Islet precursor cell (in vitro differentiated cells): ENCODE data around the gene SPAG6.
"Not testable (repeated sequence)": the region's sequence is repeated elsewhere in the genome, so short reads cannot be mapped to it uniquely, and the experiment has no call there.

Source experiments
- DNase-seq: peaks from one replicate; pipeline ENCODE4 v3.0.0-alpha.2; 2018

The SPAG6 gene

DNA sequence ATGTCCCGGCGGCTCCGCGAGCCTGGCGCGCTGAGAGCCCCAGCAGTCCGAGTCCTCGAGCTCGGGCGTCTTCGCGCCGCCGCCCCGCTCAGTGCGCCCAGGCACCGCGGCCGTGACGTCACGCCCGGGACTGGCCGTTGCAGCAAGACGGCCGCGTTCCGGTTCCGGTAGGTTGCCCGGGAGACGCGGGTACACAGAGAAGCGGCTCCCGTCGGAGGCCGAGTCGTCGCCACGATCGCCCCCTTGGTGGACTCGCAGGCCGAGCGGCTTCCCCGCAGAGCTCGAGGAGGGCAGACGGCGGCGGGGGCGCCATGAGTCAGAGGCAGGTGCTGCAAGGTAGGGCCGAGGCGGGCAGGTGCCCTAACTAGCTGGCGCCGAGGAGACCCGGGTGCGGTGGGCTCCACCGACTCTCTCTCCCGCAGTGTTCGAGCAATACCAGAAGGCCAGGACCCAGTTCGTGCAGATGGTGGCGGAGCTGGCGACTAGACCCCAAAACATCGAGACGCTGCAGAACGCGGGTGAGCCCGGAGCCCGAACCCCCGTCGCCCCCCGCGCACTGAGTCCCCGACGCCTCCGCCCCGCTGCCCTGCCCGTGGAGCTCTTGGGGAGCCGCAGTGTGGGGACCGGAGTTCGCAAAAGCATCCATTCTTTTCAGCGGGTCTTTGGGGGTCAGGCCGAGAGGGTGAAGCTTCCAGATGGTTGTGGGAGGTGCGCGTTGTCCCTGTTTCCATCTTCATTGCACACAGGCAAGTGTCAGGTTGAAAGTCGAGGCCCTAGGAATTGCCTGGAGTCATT, at the start of gene SPAG6:
TSS of gene SPAG6 (plus strand) at position 196 of the 795 bp plus-strand sequence. CDS start at position 312, 116 bp downstream.
- peak; percentile 83 for DNase-seq

DNA sequence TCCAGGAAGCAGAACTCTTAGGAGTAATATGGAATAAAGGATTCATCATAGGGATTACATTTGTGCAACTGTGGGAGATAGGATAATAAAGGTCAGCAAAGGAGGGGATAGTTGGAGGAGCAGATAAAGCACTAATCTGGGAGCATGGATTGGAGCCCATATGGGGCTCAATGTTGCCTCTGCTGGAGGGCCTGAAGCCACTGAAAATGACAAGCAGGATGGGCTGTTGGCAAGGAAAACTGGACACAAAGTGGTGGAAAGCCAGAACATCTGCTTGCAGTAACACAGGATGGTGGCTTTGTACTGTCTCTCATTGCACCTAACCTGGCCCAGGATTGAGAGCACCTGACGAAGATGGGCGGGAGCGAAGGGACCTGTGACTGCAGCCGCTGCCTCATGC, 44.1 kb upstream of the SPAG6 start:
- DNase-seq = no peak

DNA sequence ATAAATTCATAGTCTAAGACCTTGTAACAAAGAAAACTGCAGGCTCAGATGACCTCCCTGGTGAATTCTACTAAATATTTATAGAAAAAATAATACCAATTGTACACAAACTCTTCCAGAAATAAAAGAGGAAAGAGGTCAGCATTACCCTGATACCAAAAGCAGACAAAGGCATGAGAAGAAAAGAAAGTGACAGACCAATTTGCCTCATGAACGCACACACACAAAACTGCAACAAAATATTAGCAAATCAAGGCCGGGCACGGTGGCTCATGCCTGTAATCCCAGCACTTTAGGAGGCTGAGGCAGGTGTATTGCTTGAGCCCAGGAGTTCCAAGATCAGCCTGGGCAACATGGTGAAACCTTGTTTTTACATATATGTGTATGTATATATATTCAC, 41.8 kb upstream of the SPAG6 start:
- DNase-seq = no peak

DNA sequence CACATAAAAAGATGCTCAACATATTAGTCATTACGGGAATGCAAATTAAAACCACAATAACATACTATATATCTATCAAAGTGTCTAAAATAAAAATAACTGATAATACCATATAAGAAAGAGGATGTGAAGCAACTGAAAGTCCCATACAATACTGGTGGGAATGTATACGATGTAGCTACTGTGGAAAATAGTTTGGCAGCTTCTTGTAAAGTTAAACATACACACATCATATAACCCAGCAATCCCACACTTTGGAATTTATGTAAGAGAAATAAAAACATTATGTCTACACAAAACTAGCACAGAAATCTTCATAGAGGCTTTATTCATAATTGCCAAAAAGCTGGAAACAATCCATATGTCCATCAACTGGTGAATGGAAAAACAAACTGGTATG, 39.6 kb upstream of the SPAG6 start:
- DNase-seq = no peak

DNA sequence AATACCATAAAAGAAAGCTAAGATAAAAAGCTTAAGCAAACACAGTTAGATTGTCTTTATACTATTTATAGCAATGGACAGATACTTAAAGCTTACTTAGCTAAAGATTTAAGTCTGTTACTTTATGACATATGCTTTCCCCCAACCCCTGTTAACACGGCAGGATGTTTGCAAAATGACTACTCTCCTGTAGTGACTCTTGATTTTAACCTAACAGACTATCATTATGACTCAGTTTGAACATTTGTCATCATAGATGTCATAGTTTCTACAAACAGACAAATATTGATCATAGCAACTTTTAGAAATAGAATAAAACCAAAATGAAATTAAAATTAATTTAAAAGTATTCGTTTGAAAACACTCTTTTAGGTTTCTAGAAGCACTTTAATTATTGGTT, 36.9 kb upstream of the SPAG6 start:
- no peak for DNase-seq

DNA sequence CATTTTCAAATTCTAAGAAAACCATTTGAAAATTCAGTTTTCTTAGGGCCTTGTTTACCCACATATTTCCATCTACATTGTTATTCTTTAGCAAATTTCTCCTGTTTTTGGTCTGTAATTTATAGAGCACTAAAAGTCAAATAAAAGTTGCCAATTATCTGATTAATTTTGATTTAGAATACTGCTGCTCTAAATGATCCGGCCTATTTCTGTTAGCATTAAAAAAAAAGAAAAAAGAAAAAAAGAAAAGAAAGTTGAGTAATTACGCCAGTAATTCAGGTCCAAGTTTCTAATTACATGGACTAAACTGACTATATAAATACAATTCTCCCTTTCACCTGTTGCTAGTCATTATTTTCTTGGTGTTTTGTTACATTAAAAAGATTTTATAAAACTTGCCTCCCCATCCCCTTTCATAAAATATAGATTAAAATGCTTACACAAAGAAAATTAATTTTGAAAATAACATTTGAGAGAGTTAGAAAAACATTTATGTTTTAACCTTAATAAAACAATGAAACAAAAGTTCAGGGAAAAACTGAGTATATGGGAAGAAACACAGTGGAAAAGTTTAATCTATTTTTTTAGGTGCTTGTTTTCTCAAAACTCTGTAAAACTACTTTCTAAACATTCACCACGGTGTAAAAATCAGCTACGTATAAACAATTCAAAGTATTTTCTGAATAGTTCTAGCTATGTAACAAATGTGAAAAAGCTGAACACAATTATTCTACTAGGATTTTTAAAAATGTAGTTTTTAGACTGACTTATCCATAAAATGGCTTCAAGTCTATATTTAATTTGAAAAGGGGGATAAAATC, 35.9 kb upstream of the SPAG6 start:
- DNase-seq = no peak

DNA sequence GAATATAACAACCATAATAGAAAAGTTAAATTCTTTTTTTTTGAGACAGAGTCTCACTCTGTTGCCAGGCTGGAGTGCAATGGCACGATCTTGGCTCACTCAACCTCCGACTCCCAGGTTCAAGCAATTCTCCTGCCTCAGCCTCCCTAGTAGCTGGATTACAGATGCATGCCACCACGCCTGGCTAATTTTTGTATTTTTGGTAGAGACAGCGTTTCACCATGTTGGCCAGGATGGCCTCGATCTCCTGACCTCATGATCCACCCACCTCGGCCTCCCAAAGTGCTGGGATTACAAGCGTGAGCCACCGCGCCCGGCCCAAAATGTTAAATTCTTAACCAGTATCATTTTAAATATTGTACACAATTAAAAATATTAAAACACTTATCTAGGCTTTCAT, 35.3 kb upstream of the SPAG6 start:
- DNase-seq = not testable (repeated sequence)

DNA sequence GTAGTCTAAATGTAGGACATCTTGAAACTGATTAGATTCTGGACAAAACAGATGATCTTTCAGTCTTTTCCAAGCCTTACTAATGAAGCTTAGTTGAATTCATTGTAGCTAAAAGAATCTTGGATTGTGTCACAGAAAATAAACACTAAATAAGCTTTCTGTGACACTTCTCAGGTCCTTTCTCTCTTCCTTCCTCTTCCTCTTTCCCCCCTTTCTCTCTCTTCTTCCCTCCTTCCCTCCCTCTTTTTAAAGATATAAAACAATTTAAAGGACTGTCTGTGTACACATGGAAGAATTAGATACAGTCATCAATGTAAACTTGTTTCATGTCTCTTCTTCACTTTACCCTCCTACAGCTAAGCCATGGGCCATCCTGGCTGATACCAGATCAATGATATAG, 34.4 kb upstream of the SPAG6 start:
- no peak for DNase-seq

DNA sequence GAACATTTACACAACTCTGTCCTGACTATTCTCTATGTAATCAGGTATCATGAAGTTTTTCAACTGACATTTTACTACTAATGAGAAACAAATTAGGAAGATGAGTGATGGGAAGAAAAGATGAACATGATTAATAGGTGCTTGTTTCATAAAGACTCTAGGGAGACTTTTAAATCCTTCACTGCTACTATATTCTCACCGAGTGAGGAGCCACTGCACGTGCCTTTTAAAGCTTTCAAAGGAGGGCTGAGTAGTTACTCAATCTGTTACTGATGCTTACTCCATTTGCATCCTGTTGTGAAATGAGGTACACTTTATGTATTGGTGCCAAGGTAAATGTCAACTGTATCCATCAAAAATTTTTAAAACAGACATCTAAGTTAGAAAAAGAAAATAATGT, 30.4 kb upstream of the SPAG6 start:
- no peak for DNase-seq

DNA sequence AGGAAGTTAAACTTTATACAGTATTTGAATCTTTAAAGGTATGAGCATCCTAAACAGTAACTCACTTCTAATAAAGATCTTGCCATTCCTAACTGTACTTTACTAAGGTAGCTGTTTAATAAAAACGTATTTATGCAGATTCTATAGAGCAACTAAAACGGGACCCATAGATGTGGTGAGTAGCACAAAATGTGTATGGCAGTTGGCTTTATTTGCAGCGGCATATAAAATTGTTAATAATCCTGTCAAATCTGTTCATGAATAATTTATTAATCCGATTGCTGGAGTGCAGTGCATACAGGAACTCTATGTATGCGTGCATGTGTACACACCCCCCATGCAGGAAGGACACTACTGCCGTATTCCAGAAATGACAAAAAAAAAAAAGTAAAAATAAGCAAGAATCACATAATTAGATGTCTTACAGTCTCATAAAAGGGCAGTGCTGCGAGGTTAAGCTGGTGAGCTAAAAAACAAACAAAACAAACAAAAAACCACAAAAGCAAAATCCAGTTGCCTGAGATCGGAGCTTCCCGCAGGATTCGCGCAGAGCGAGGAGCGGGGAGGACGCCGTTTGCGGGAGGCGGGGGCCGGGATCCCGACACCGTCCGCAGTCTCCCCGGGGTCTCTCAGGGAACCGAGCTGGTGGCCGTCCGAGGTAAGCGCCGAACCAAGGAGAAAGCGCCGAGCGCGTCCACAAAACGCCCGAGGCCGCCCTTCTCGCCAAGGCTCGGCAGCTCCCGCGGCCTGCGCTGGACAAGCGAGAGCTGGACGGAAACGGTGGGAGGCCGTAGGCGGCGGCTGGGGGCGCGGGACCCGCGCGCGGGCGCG, 29.6 kb upstream of the SPAG6 start:
- DNase-seq = no peak

DNA sequence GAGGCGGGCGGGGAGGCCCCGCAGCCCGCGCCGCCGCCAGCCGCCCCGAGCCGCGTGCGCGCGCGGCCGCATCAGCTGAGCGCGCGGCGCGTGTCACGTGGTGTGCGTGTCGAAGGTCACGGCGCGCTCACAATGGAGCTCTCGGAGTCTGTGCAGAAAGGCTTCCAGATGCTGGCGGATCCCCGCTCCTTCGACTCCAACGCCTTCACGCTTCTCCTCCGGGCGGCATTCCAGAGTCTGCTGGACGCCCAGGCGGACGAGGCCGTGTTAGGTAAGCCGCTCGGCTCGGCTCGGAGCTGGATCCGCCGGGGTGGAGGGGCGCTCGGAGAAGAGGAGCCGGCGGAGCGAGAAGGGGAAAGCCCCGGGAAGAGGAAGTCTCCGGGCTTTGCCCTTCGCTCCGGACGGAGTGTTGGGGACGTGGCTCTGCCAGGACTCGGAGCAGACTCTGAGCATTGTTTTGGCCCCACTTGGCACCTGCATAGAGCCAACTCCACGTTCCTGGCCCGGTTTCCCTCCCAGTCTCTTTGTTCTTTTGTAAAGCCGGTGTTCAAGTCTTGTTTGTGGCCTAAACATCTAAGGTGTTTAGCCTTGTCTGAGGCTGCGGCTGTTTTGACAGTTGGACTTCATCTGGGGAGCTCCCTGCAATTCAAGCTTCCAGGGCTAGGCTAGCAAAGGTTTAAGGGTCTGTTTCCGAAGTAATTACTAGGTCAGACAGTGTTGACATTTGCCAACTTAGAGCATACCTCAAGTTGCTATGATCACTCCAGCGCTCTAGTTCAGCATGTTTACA, 28.8 kb upstream of the SPAG6 start, which contains the start of gene COMMD3:
TSS of gene COMMD3 (plus strand) at position 103 of the 790 bp plus-strand sequence. CDS start at position 133, 30 bp downstream.
- peak; percentile 90 for DNase-seq

DNA sequence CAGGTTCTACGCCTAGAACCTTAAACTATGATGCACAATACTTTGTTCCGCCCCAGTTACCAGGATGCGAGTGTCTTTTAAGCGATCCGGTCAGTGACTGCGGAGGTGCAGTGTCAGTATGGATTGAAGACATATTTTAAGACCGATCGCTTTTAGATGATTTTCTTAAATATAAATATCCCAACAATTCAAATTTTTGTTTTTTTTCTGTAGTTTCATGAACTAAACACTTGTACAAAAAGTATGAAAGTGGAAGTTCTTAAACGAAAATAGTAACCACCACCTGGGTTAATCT, 28.3 kb upstream of the SPAG6 start:
- no peak for DNase-seq

DNA sequence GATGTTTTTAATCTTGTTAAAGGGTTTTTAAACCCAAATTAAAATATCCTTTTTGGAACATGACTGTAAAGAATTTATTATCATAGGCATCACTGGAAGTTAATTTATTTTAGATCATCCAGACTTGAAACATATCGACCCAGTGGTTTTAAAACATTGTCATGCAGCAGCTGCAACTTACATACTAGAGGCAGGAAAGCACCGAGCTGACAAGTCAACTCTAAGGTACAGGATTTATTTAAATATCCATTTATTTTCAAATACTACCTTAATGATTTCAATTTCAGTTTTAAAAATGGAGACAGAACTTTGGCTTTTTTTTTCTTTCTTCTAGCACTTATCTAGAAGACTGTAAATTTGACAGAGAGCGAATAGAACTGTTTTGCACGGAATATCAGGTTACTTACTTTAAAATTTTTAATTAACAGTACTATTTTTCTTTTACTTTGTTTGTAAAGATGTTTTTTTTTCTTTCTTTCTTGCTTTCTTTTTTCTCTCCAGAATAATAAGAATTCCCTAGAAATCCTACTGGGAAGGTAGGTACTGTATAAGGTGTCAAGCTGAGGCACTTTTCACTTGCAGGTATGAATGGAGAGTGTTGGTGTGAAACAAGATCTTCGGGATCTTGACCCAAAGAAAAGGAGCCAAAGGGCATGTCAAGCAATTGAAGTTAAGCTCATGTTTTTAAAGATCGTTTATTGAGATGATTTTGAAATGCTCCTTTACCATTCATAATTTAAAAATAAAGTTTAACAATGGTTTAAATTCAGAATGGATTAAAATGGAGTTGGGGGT, 27.3 kb upstream of the SPAG6 start:
- no peak for DNase-seq

DNA sequence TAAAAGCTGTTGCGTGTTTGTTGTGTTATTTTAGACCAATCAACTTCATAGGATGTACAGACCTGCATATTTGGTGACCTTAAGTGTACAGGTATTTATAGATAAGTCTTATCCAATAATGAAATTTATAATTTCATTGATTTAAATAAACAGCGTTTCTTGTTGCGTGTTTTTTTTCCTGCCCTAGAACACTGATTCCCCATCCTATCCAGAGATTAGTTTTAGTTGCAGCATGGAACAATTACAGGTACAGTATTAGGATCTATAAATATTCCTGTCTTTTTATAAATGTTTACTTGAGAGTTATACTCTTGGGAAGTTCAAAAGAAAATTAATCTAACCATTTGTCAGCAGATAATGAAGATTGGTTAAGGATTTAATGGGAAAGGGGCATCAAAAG, 26.5 kb upstream of the SPAG6 start:
- DNase-seq = no peak

DNA sequence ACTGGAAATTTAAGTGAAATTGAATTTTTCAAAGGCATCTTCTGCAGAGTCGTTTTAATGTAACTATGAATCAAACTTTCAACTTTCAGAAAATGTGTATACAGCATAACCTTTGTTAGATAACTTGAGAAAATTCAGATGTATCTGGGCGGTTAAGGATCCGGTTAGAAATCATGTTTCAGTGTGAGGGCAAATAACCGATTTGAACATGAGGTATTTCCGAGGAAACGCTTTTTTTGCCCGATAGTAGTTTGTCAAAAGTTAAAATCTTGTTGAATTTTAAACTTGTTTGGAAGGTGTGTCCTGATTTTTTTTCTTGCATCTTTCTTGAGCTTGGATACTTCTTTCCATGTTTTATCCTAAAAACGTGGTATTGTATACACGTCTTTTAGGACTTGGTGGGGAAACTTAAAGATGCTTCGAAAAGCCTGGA, 25.7 kb upstream of the SPAG6 start:
- DNase-seq = no peak

DNA sequence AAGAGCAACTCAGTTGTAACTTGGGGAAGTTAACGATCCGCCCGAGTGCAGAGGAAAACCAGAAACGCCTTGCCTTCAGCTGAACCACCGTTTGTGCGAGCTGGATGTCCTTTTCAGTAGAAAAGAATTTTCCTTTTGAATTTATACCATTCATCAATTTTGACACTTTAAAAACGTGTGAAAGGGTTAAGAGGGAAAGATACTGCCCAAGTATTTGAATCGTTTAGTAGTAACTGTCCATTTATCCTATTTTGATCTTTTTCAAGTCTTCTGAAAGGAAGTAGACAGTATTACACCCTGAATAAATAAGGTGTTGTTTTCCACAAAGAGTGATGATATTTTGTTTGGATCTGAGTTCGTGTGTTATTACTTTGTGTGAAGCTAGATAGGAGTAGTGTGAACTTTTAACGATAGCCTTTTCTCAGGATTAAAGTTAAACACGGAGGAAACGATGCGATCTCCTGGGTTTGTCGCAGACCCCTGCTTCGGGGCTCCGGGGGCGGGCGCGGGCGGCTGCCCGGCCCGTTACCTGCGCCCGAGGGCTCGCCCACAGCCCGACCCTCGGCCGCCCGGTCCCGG, 25.2 kb upstream of the SPAG6 start:
- no peak for DNase-seq

DNA sequence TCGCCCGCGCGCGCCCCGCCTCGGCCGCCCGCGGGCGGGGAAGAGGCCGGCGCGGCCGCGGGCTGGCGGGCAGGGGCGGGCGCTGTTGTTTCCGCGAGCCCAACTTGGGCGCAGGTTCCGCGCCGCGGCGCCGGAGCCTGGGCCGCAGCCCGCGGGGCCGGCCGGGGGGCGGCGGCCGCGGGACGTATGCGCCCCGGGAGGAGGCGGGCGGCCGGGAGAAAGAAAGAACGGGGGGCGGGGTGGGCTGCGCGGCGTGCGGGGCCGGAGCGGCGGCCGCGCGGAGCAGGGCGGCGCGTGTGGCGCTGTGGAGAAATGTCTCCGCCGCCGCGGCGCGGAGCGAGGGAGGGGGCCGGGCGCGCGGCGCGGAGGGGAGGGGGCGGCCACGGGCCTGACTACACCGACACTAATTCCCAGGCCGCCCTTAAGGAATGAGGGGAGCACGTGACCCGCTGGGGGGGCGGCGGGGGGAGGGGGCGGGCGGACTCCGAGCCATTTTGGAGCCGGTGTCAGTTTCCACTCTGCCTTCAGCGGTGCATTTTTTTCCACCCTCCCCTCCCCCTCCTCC, 24.6 kb upstream of the SPAG6 start, which contains the start of gene BMI1:
TSS of gene BMI1 (plus strand) at position 509 of the 565 bp plus-strand sequence. CDS start 5,351 bp downstream, outside the sequence.
- DNase-seq = peak; percentile 95

DNA sequence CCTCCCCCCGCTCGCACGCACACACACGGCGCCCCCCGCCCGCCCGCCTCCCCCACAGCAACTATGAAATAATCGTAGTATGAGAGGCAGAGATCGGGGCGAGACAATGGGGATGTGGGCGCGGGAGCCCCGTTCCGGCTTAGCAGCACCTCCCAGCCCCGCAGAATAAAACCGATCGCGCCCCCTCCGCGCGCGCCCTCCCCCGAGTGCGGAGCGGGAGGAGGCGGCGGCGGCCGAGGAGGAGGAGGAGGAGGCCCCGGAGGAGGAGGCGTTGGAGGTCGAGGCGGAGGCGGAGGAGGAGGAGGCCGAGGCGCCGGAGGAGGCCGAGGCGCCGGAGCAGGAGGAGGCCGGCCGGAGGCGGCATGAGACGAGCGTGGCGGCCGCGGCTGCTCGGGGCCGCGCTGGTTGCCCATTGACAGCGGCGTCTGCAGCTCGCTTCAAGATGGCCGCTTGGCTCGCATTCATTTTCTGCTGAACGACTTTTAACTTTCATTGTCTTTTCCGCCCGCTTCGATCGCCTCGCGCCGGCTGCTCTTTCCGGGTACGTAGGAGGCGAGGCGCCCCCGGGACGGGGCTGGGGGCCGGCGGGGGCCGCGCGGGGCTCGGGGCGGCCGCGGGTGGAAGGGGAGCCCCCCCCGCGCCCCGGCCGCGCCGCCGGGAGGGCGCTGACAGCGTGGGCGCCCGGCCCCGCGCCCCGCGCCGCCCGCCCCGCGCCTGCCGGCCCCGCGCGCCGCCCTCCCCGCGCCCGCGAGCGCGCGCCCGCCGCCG, 24.0 kb upstream of the SPAG6 start:
- peak; percentile 84 for DNase-seq

DNA sequence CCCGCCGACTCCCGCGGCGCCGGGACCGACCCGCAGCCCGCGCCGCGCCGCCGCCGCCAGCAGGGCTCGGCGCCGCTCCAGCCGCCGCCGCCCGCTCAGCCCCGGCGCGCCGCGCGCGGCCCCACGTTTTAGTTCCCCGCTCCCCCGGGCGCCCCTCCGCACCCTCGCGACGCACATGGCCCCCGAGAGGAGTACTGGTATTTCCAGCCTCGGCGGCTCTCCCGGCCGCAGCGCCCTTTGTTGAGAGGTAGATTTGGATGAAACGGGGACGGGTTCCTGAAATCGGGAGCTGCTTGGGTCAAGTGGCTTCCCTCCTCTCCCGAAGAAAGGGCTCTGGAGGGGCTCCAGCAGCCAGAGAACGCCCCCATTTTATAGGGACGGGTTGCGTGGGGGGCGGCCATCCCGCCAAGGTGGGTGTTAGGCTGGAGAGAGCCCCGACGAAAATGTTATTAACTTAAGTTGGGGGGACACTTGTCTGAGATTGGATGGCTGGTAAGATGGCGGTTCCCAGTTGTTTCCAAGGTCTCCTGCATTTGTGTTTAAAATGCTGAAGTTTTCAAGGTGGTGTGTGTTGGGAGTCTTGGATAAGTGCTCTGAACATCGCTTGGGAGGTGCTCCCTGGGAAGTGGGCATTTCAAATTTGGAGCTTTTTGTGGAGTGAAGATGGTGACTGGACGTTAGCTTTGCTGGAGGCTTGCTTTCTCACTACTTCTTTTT, 23.2 kb upstream of the SPAG6 start:
- peak; percentile 62 for DNase-seq
